ENCODE data around the gene RCOR2. TPM values are rescaled to one million over a fixed set of nuclear protein-coding genes. Genes with fewer than 3 reads are reported as not detected.

The RCOR2 gene
- total RNA-seq, 1 donor from 2014 or later, result not detected

DNA sequence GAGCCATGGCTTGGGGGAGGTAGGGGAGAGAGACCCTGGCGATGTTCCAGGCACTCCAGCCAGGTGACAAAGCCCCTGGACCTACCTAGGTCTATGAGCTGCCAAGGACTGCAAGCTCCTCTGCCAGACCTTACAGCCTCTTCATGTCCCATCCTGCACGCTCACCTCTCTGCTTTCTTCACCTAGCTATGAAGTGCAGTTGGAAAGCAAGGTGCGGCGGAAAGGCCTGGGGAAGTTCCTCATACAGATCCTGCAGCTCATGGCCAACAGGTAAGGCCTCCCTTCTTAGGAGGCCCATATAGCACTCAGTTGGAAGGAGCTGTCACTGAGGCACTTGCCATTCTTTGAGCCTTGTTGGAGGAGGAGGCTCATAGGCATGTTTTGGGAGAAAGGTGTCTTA lies 35.6 kb upstream of the RCOR2 start:
- intact Hi-C loops (cut with DNase I), result no loop called here
- TF ChIP-seq POLR2A (IDR thresholded peaks at IDR 0.05) (no peak), POLR2AphosphoS5 (IDR thresholded peaks at IDR 0.05; ENCODE audit: insufficient read depth in 1 of 2, low read depth in 1 of 2) (no peak)
- TF ChIP-seq, protein P1, sequence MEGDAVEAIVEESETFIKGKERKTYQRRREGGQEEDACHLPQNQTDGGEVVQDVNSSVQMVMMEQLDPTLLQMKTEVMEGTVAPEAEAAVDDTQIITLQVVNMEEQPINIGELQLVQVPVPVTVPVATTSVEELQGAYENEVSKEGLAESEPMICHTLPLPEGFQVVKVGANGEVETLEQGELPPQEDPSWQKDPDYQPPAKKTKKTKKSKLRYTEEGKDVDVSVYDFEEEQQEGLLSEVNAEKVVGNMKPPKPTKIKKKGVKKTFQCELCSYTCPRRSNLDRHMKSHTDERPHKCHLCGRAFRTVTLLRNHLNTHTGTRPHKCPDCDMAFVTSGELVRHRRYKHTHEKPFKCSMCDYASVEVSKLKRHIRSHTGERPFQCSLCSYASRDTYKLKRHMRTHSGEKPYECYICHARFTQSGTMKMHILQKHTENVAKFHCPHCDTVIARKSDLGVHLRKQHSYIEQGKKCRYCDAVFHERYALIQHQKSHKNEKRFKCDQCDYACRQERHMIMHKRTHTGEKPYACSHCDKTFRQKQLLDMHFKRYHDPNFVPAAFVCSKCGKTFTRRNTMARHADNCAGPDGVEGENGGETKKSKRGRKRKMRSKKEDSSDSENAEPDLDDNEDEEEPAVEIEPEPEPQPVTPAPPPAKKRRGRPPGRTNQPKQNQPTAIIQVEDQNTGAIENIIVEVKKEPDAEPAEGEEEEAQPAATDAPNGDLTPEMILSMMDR (IDR thresholded peaks at IDR 0.05), result no peak
- H3K4me3 ChIP-seq, result no peak overlapping the region
- H3K4me1 ChIP-seq, result peaks cover 19% of the 10 kb centered on the region
- H3K27me3 ChIP-seq, result no peaks in the 10 kb centered on the region
- H3K27ac ChIP-seq, result no peak overlapping the region
- DNase-seq (ENCODE audit: extremely low spot score in 2 of 2), result no peak
- no peaks in the 10 kb centered on the region for H3K9me3 ChIP-seq
- H3K36me3 ChIP-seq, result peaks cover 0 to 23% of the 10 kb centered on the region in 2 donors

- Histone ChIP-seq H3K4me3 (no peak overlapping the region), H3K27me3 (no peaks in the 10 kb centered on the region), H3K9me3 (no peaks in the 10 kb centered on the region), H3K36me3 (peaks cover 0 to 23% of the 10 kb centered on the region in 2 donors), H3K27ac (peak overlapping the region; percentile 27), H3K4me1 (peaks cover 19% of the 10 kb centered on the region)
- no peak for DNase-seq (ENCODE audit: extremely low spot score in 2 of 2)
- TF ChIP-seq, protein P1 (IDR thresholded peaks at IDR 0.05), result no peak
- intact Hi-C loops (cut with DNase I), result no loop called here
These were observed 35.0 kb upstream of the RCOR2 start for GRCh38 chr11:63951779-63952536.

- H3K4me3 ChIP-seq, result no peak overlapping the region
- H3K4me1 ChIP-seq, result peaks cover 13% of the 10 kb centered on the region
- no peaks in the 10 kb centered on the region for H3K9me3 ChIP-seq
- no peaks in the 10 kb centered on the region for H3K36me3 ChIP-seq
- no peak for DNase-seq (ENCODE audit: extremely low spot score in 2 of 2)
- intact Hi-C loops (cut with DNase I), result loop anchor here (2.0 to 10.0 kb wide), 2 partner anchors 109 to 181 kb away; partner anchors contain the start of gene ZFTA
- H3K27ac ChIP-seq, result peak overlapping the region; percentile 55
- no peaks in the 10 kb centered on the region for H3K27me3 ChIP-seq
- peak in 1 of 2 donors; percentile 60 for TF ChIP-seq POLR2AphosphoS5 (IDR thresholded peaks at IDR 0.05; ENCODE audit: insufficient read depth in 1 of 2, low read depth in 1 of 2)
- TF ChIP-seq, protein P1 (IDR thresholded peaks at IDR 0.05), result peak; percentile 70 to 89 (median 87)
- no peak for TF ChIP-seq POLR2A (IDR thresholded peaks at IDR 0.05)
These were observed 28.7 kb upstream of the RCOR2 start for GRCh38 chr11:63945477-63946163.

DNA sequence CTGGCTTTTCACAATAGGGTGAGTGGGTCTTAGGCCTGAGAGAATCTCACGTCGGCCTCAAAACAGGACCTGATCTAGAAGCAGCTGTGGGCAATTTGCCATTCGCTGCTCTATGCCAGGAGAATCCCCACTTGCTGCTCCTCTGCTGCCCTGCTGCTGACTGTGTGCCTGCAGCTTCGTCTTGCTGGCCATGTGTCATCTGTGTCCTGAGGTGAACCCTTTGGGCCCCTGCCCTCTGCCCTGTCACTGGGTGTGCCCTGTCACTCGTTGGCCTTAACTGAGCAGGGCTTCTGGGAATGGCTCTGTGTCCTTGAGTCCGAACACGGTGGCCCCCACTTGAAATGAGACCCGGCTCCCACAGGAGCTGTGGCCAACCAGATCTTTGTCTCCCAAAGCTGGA lies 28.0 kb upstream of the RCOR2 start:
- no peaks in the 10 kb centered on the region for H3K9me3 ChIP-seq
- peaks cover 19% of the 10 kb centered on the region for H3K4me1 ChIP-seq
- no peaks in the 10 kb centered on the region for H3K36me3 ChIP-seq
- H3K27ac ChIP-seq, result peak overlapping the region; percentile 55
- no peak for DNase-seq (ENCODE audit: extremely low spot score in 2 of 2)
- TF ChIP-seq, protein P1 (IDR thresholded peaks at IDR 0.05), result no peak
- TF ChIP-seq POLR2A (IDR thresholded peaks at IDR 0.05) (no peak), POLR2AphosphoS5 (IDR thresholded peaks at IDR 0.05; ENCODE audit: insufficient read depth in 1 of 2, low read depth in 1 of 2) (no peak)
- intact Hi-C loops (cut with DNase I), result loop anchor here (2.0 to 10.0 kb wide), 2 partner anchors 108 to 180 kb away; partner anchors contain the start of gene ZFTA
- H3K27me3 ChIP-seq, result no peaks in the 10 kb centered on the region
- no peak overlapping the region for H3K4me3 ChIP-seq

GRCh38 chr11:63942803-63943202 lies 25.8 kb upstream of the RCOR2 start:
- no peak for DNase-seq (ENCODE audit: extremely low spot score in 2 of 2)
- no peak overlapping the region for H3K27ac ChIP-seq
- no peak overlapping the region for H3K4me3 ChIP-seq
- TF ChIP-seq, protein P1 (IDR thresholded peaks at IDR 0.05), result no peak
- TF ChIP-seq POLR2A (IDR thresholded peaks at IDR 0.05), result no peak
- no peak for TF ChIP-seq POLR2AphosphoS5 (IDR thresholded peaks at IDR 0.05; ENCODE audit: insufficient read depth in 1 of 2, low read depth in 1 of 2)
- no peaks in the 10 kb centered on the region for H3K36me3 ChIP-seq
- peaks cover 33% of the 10 kb centered on the region for H3K4me1 ChIP-seq
- intact Hi-C loops (cut with DNase I), result loop anchor here (10.0 kb wide), 1 partner anchor 178 kb away; the partner anchor contains the start of gene ZFTA
- no peaks in the 10 kb centered on the region for H3K27me3 ChIP-seq
- no peaks in the 10 kb centered on the region for H3K9me3 ChIP-seq

Measured in vagina (tissue), 2 donors.